ENCODE results near the gene ADGRG3. TPM values are rescaled to one million over a fixed set of nuclear protein-coding genes. Genes with fewer than 3 reads are reported as not detected.

The ADGRG3 gene
- total RNA-seq, 1 donor from 2014 or later, result not detected

DNA sequence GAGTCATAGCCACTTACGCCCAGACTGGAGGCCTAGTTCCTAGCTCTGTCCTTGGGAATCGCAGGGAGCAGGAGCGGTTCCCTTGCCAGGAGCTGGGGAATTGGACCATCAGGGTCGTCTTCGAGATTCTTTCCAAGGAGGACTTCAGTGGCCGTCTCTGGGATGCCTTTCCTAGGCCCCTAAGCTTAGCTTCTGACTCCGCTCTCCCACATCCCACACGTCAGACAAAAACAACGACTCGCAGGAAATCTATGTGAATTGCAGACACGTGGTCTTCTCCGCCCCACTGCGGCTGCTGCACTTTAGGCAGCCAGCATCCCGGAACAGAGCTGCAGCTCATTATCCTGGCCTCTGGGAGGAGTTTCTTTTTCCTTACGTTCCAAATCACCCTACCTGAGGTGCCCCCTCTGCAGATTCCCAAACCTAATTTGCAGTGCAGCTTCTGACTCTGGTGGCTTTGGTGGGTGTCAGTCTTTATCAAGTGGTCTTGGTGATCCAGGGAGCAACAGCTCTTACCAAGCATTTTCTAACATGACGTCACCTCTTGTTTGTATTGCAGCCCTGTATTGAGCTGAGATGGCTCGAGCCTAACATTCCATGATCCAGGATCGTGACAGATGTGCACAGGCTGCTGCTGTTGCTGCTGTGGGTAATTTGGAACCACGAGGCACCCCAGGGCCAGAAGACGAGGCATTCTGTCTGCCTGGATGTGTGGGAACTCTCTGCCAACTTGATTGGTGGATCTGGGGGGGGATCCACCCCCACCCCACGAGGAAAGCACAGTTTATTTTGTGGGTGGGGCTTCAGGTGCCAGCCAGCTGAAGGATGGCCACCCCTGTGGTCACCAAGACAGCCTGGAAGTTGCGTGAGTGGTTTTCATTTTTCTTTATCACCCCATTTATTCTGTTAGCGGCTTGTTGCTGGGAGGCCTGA is 68.6 kb downstream of the ADGRG3 start:
- H3K27ac Mint-ChIP-seq (ENCODE audit: unreplicated experiment), result peak overlapping the region; percentile 98
- no peak for DNase-seq (ENCODE audit: low spot score)
- H3K4me3 Mint-ChIP-seq (ENCODE audit: unreplicated experiment), result peak overlapping the region; percentile 99
- H3K9me3 Mint-ChIP-seq (ENCODE audit: low read depth), result peaks cover 4% of the 10 kb centered on the region
- peak; percentile 58 for TF ChIP-seq CTCF (IDR thresholded peaks at IDR 0.05)
- H3K4me1 Mint-ChIP-seq (ENCODE audit: low read depth), result peaks cover 26% of the 10 kb centered on the region
- H3K36me3 Mint-ChIP-seq (ENCODE audit: low read depth), result peaks cover 2% of the 10 kb centered on the region
- H3K27me3 Mint-ChIP-seq (ENCODE audit: low read depth), result no peaks in the 10 kb centered on the region

GRCh38 chr16:57738844-57739243 is 70.7 kb downstream of the ADGRG3 start:
- H3K27me3 Mint-ChIP-seq (ENCODE audit: low read depth), result no peaks in the 10 kb centered on the region

More at GRCh38 chr16:57738844-57739243, 70.7 kb downstream of the ADGRG3 start:
- Mint-ChIP-seq H3K27ac (ENCODE audit: unreplicated experiment) (no peak overlapping the region), H3K4me1 (ENCODE audit: low read depth) (peaks cover 26% of the 10 kb centered on the region), H3K4me3 (ENCODE audit: unreplicated experiment) (no peak overlapping the region), H3K36me3 (ENCODE audit: low read depth) (peaks cover 2% of the 10 kb centered on the region), H3K9me3 (ENCODE audit: low read depth) (no peaks in the 10 kb centered on the region)
- no peak for DNase-seq (ENCODE audit: low spot score)
- no peak for TF ChIP-seq CTCF (IDR thresholded peaks at IDR 0.05)

Other genes starting within 250 kb of the ADGRG3 start
- gene CIAPIN1, start 220.9 kb upstream of the ADGRG3 start, total RNA-seq, result 43.3 to 48.9 TPM (median 46.8 TPM) in 3 replicates
- 30.9 to 40.8 TPM (median 31.6 TPM) in 3 replicates for gene COQ9, start 220.8 kb upstream of the ADGRG3 start, total RNA-seq
- 38.6 to 53.0 TPM (median 44.8 TPM) in 3 replicates for gene POLR2C, start 205.6 kb upstream of the ADGRG3 start, total RNA-seq
- gene DOK4, start 181.8 kb upstream of the ADGRG3 start, total RNA-seq, result 23.7 to 28.5 TPM (median 26.4 TPM) in 3 replicates
- gene CCDC102A, start 131.7 kb upstream of the ADGRG3 start, total RNA-seq, result 20.9 to 27.2 TPM (median 22.4 TPM) in 3 replicates
- gene ADGRG5, start 125.7 kb upstream of the ADGRG3 start, total RNA-seq, result not detected in 3 replicates
- gene ADGRG1, start 39.7 kb upstream of the ADGRG3 start, total RNA-seq, result 16.8 to 57.8 TPM (median 56.3 TPM) in 3 replicates
- gene DRC7, start 26.5 kb downstream of the ADGRG3 start, total RNA-seq, result not detected in 3 replicates
- 14.0 to 20.6 TPM (median 14.7 TPM) in 3 replicates for gene KATNB1, start 67.5 kb downstream of the ADGRG3 start, total RNA-seq
- gene KIFC3, start 134.2 kb downstream of the ADGRG3 start, total RNA-seq, result 74.4 to 135 TPM (median 75.6 TPM) in 3 replicates